OCI-LY7 (cell line): ENCODE results near the gene CHRNA3. TPM values are rescaled to one million over a fixed set of nuclear protein-coding genes. Genes with fewer than 3 reads are reported as not detected.

Experiments
- BruUV-seq: library from RNA; stranded (reverse); fragments of 400-500 nt; replicated peaks from 2 replicates; lab custom pipeline; 2021; lab: Mats Ljungman, UMichigan
- CTCF ChIA-PET: fragments of 300-600 bp; sonication (Branson Sonifier 250); formaldehyde crosslinking; loops from one replicate; lab custom pipeline; 2022; ENCODE audit warnings: antibody characterized with exemption; ENCODE audit not compliant: unreplicated experiment; lab: Charles Lee
- POLR2A ChIA-PET: fragments of 300-600 bp; sonication (Branson Sonifier 250); formaldehyde crosslinking; loops from one replicate; lab custom pipeline; 2022; ENCODE audit warnings: antibody characterized with exemption; lab: Charles Lee
- DNase-seq: peaks from one replicate; pipeline ENCODE4 v3.0.0-alpha.2; 2015; ENCODE audit warnings: low spot score
- H2AFZ ChIP-seq: fragments of 200-600 bp; sonication (generic), shearing (Covaris generic); 2 replicates; pipeline ENCODE4 v1.6.1; 2014; ENCODE audit warnings: mild to moderate bottlenecking, antibody characterized with exemption, low read length, moderate library complexity
- H3K27ac ChIP-seq: fragments of 200-600 bp; sonication (generic); 2 replicates; pipeline ENCODE4 v1.5.1; 2014; ENCODE audit warnings: mixed run types, low read depth, mild to moderate bottlenecking, moderate library complexity, low read length, inconsistent platforms; ENCODE audit not compliant: poor library complexity, severe bottlenecking
- H3K36me3 ChIP-seq: fragments of 200-600 bp; sonication (generic); 2 replicates; pipeline ENCODE4 v1.6.1; 2014; ENCODE audit warnings: mild to moderate bottlenecking, antibody characterized with exemption, low read length, moderate library complexity, mixed read lengths; ENCODE audit not compliant: insufficient read depth
- H3K4me1 ChIP-seq: fragments of 200-600 bp; sonication (generic); 2 replicates; pipeline ENCODE4 v1.5.1; 2014; ENCODE audit warnings: mild to moderate bottlenecking, low read length; ENCODE audit not compliant: insufficient read depth, poor library complexity, severe bottlenecking
- H3K4me2 ChIP-seq: fragments of 200-600 bp; sonication (generic); 2 replicates; pipeline ENCODE4 v1.6.1; 2014; ENCODE audit warnings: mild to moderate bottlenecking, low read length
- H3K4me3 ChIP-seq: fragments of 200-600 bp; sonication (generic); 2 replicates; pipeline ENCODE4 v1.5.1; 2014; ENCODE audit warnings: mild to moderate bottlenecking, low read depth, low read length; ENCODE audit not compliant: poor library complexity, severe bottlenecking
- H3K79me2 ChIP-seq: fragments of 200-600 bp; sonication (generic); 2 replicates; pipeline ENCODE4 v1.6.1; 2016; ENCODE audit warnings: low read depth, mild to moderate bottlenecking, low read length, moderate library complexity, mixed read lengths; ENCODE audit not compliant: insufficient read depth
- H3K9me2 ChIP-seq: fragments of 200-600 bp; sonication (generic); 2 replicates; pipeline ENCODE4 v1.6.1; 2016; ENCODE audit warnings: mild to moderate bottlenecking, low read length, mixed read lengths; ENCODE audit not compliant: insufficient read depth
- H3K9me3 ChIP-seq: fragments of 200-600 bp; sonication (generic); 2 replicates; pipeline ENCODE4 v1.6.1; 2014; ENCODE audit warnings: mild to moderate bottlenecking, mixed run types, low read length, mixed read lengths
- H4K20me1 ChIP-seq: fragments of 200-600 bp; sonication (generic); 2 replicates; pipeline ENCODE4 v1.6.1; 2014; ENCODE audit warnings: mild to moderate bottlenecking, antibody characterized with exemption, low read length, moderate library complexity, mixed read lengths; ENCODE audit not compliant: insufficient read depth
- CTCF ChIP-seq: fragments of 200-600 bp; sonication (generic); conservative IDR thresholded peaks from 2 replicates; pipeline ENCODE4 v1.5.1; 2014; ENCODE audit warnings: mild to moderate bottlenecking, antibody characterized with exemption, low read length, moderate library complexity, mixed read lengths
- EZH2phosphoT487 ChIP-seq: fragments of 200-600 bp; sonication (generic); IDR thresholded peaks from 2 replicates; pipeline ENCODE4 v1.6.1; 2018; ENCODE audit warnings: low read depth, borderline replicate concordance, mild to moderate bottlenecking, mixed run types, antibody characterized with exemption, low read length, moderate library complexity, mixed read lengths
- intact Hi-C: fragments of 100-400 bp; cut with micrococcal nuclease; formaldehyde crosslinking; loops from one replicate; pipeline ENCODE4 v1.10.0; 2022; ENCODE audit not compliant: unreplicated experiment
- total RNA-seq, 2 experiments: library from RNA; depleted of rRNA in 1 of 2; stranded (reverse); fragments of >200 nt in 1 of 2; shearing (Covaris generic) in 1 of 2; gene quantifications; 2 replicates each; pipeline ENCODE4 v1.2.3, GENCODE V29; 2014 to 2022

Gene CHRNA3
- total RNA-seq, 2 experiments from 2014 or later = not detected

- Histone ChIP-seq H3K9me3 (no peaks in the 10 kb centered on the region), H3K79me2 (no peaks in the 10 kb centered on the region), H2AFZ (no peak overlapping the region), H4K20me1 (no peaks in the 10 kb centered on the region), H3K36me3 (peaks cover 3% of the 10 kb centered on the region; the same call in 1 of the 2 replicates), H3K4me3 (no peak overlapping the region), H3K9me2 (no peaks in the 10 kb centered on the region), H3K4me1 (no peaks in the 10 kb centered on the region), H3K27ac (no peak overlapping the region), H3K4me2 (no peak overlapping the region)
- TF ChIP-seq EZH2phosphoT487 (no peak), CTCF (no peak)
- ChIA-PET CTCF (no interaction called here), POLR2A (no interaction called here)
- intact Hi-C loops = no loop called here
- BruUV-seq = no TSS peak
- DNase-seq = no peak
Measured at GRCh38 chr15:78597583-78597982, 23.2 kb downstream of the CHRNA3 start.

GRCh38 chr15:78574944-78575343 lies 45.9 kb downstream of the CHRNA3 start:
- no peak overlapping the region for H3K27ac ChIP-seq
- H3K9me2 ChIP-seq = no peaks in the 10 kb centered on the region
- no peaks in the 10 kb centered on the region for H3K9me3 ChIP-seq
- ChIA-PET POLR2A (interaction anchor here (1.4 kb wide), 1 partner anchor 35 kb away, joined by 4 read pairs; the partner anchor contains the start of gene PSMA4), CTCF (no interaction called here)
- no peak overlapping the region for H3K4me3 ChIP-seq
- no peak overlapping the region for H2AFZ ChIP-seq
- H3K36me3 ChIP-seq = no peaks in the 10 kb centered on the region
- no peaks in the 10 kb centered on the region for H3K79me2 ChIP-seq
- TF ChIP-seq CTCF = no peak
- no peak for TF ChIP-seq EZH2phosphoT487
- intact Hi-C loops = no loop called here
- H3K4me2 ChIP-seq = no peak overlapping the region
- BruUV-seq = no TSS peak
- H4K20me1 ChIP-seq = no peaks in the 10 kb centered on the region
- no peak for DNase-seq
- H3K4me1 ChIP-seq = peaks cover 5% of the 10 kb centered on the region

GRCh38 chr15:78573416-78573815 lies 47.4 kb downstream of the CHRNA3 start:
- H3K36me3 ChIP-seq = no peaks in the 10 kb centered on the region
- no peak overlapping the region for H3K27ac ChIP-seq
- H3K4me3 ChIP-seq = no peak overlapping the region
- H3K4me1 ChIP-seq = peaks cover 5% of the 10 kb centered on the region
- no peak for DNase-seq
- no peaks in the 10 kb centered on the region for H3K9me3 ChIP-seq
- H3K79me2 ChIP-seq = no peaks in the 10 kb centered on the region; the same call in 1 of the 2 replicates
- CTCF ChIA-PET = no interaction called here
- TF ChIP-seq EZH2phosphoT487 (no peak), CTCF (no peak)
- intact Hi-C loops = no loop called here
- no TSS peak for BruUV-seq
- POLR2A ChIA-PET = no interaction called here
- no peaks in the 10 kb centered on the region for H3K9me2 ChIP-seq
- H2AFZ ChIP-seq = no peak overlapping the region
- no peaks in the 10 kb centered on the region for H4K20me1 ChIP-seq
- no peak overlapping the region for H3K4me2 ChIP-seq
